Measurements from ENCODE around the gene FDCSP. TPM values are rescaled to one million over a fixed set of nuclear protein-coding genes. Genes with fewer than 3 reads are reported as not detected.

The FDCSP gene
- total RNA-seq, 1 experiment from 2014 or later, result not detected

DNA sequence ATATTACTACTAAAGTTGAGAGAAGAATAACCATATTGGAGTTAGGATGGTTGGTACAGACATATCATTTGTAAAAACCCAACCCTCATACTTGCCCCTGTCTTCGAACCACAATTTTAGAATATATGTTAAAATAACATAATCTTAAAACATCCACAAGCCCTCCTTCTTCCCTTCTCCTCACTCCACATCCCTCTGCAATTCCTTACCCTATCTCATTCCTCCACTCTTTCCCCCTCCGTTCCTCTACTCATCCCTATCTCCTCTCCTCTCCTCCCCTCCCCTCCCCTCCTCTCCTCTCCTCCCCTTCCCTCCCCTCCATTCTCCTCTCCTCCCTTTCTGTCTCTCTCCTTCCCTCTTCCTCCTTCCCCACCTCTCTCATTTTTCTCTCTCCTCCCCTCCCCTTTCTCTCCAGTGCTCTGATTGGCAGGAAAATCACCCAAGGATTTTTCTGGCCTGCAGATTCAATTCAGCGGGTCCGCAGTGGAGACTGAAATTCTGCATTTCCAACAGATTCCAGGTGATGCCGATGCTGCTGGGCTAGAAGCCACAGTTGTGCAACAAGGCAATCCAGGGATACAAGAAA, 47.8 kb upstream of the FDCSP start:
- no peaks in the 10 kb centered on the region for H3K79me1 ChIP-seq (ENCODE audit: insufficient read depth, low read depth, low read length, poor library complexity, severe bottlenecking)
- H2BK12ac ChIP-seq (ENCODE audit: insufficient read length, low read depth, low read length), result no peak overlapping the region
- H4K8ac ChIP-seq (replicated peaks; ENCODE audit: insufficient read length, low read depth, low read length), result no peak overlapping the region
- H3K23ac ChIP-seq (ENCODE audit: insufficient read length, low read depth, low read length), result no peak overlapping the region
- no peak overlapping the region for H3K56ac ChIP-seq (ENCODE audit: insufficient read length, low read depth, low read length)
- DNase-seq, result peak; percentile 33
- H3K9ac ChIP-seq (ENCODE audit: extremely low read depth, insufficient read length, low read length), result no peak overlapping the region
- H2BK20ac ChIP-seq (ENCODE audit: low read depth, low read length, poor library complexity, severe bottlenecking), result no peak overlapping the region
- H3K36me3 Mint-ChIP-seq (ENCODE audit: insufficient read depth in 1 of 3, low read depth in 3 of 3), result no peaks in the 10 kb centered on the region
- 100% methylated on average over 1 of the region's 5 CpGs for WGBS (ENCODE audit: extremely low coverage, insufficient read length, low lambda C conversion rate)
- no peak overlapping the region for H4K91ac ChIP-seq (ENCODE audit: insufficient read length, low read depth, low read length)
- no peak overlapping the region for H3K18ac ChIP-seq (ENCODE audit: insufficient read length, low read depth, low read length)
- H3K9me3 ChIP-seq (ENCODE audit: control insufficient read depth, low read depth, low read length), result no peaks in the 10 kb centered on the region
- no peak overlapping the region for H3K4ac ChIP-seq (ENCODE audit: low read depth, low read length)
- H3K4me2 ChIP-seq (ENCODE audit: insufficient read depth, insufficient read length, low read length), result no peak overlapping the region
- H3K4me1 ChIP-seq (ENCODE audit: insufficient read depth, low read length), result no peaks in the 10 kb centered on the region
- H3K4me1 Mint-ChIP-seq, result no peaks in the 10 kb centered on the region
- H3K27me3 ChIP-seq (ENCODE audit: insufficient read depth, low read length), result no peaks in the 10 kb centered on the region
- H3K14ac ChIP-seq (ENCODE audit: insufficient read depth, low read length), result no peak overlapping the region
- no peaks in the 10 kb centered on the region for H3K79me2 ChIP-seq (ENCODE audit: insufficient read depth, low read length)
- no peaks in the 10 kb centered on the region for H4K20me1 ChIP-seq (ENCODE audit: control insufficient read depth, insufficient read depth, insufficient read length)
- H2AFZ ChIP-seq (ENCODE audit: low read length), result no peak overlapping the region
- no peak overlapping the region for H2BK120ac ChIP-seq (ENCODE audit: low read depth, low read length, poor library complexity, severe bottlenecking)
- H3K23me2 ChIP-seq (ENCODE audit: insufficient read length, low read depth, low read length, poor library complexity, severe bottlenecking), result no peaks in the 10 kb centered on the region
- no peak overlapping the region for H3K4me3 Mint-ChIP-seq
- H3K27ac ChIP-seq (ENCODE audit: insufficient read length, low read depth, low read length), result no peak overlapping the region
- no peak overlapping the region for H3K27ac Mint-ChIP-seq
- H3K27me3 Mint-ChIP-seq (ENCODE audit: low read depth), result no peaks in the 10 kb centered on the region
- no peak overlapping the region for H2BK15ac ChIP-seq (ENCODE audit: low read depth, low read length)
- TF ChIP-seq, protein P1, sequence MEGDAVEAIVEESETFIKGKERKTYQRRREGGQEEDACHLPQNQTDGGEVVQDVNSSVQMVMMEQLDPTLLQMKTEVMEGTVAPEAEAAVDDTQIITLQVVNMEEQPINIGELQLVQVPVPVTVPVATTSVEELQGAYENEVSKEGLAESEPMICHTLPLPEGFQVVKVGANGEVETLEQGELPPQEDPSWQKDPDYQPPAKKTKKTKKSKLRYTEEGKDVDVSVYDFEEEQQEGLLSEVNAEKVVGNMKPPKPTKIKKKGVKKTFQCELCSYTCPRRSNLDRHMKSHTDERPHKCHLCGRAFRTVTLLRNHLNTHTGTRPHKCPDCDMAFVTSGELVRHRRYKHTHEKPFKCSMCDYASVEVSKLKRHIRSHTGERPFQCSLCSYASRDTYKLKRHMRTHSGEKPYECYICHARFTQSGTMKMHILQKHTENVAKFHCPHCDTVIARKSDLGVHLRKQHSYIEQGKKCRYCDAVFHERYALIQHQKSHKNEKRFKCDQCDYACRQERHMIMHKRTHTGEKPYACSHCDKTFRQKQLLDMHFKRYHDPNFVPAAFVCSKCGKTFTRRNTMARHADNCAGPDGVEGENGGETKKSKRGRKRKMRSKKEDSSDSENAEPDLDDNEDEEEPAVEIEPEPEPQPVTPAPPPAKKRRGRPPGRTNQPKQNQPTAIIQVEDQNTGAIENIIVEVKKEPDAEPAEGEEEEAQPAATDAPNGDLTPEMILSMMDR (conservative IDR thresholded peaks at IDR 0.05), result no peak
- H3T11ph ChIP-seq (ENCODE audit: low read length), result no peak overlapping the region
- no peak overlapping the region for H2AK5ac ChIP-seq (ENCODE audit: insufficient read length, low read length)
- no peak overlapping the region for H2BK5ac ChIP-seq (ENCODE audit: insufficient read length, low read length)
- no peaks in the 10 kb centered on the region for H3K9me3 Mint-ChIP-seq
- no peak overlapping the region for H4K5ac ChIP-seq (ENCODE audit: insufficient read length, low read depth, low read length)

Data from H9 (cell line).